Amygdala (tissue), 56 donors: ENCODE data around the gene DNAL1.

Experiments used
- DNase-seq, 56 donors: peaks; one replicate each; lab custom pipeline; 2025; lab: John Stamatoyannopoulos, UW

DNAL1 gene

GRCh38 chr14:73721101-73721821 lies 76.5 kb downstream of the DNAL1 start:
- no peak for DNase-seq

GRCh38 chr14:73722581-73722980 lies 77.8 kb downstream of the DNAL1 start:
- no peak for DNase-seq

DNA sequence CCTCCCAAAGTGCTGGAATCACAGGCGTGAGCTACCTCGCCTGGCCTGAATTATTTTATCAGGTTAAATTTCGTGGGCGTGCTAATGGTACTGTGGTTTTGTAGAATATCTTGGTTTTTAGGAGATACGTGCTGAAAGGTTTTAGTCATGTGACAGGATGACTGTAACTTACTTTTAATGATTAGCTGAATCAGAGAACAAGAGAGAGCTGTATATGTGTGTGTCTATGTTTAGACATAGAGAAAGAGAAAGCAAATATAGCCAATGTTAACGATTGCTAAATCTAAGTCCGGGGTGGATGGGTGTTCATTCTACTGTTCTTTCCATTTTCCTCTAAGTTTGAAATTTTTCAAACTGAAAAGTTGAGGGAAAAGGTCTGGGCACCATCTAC lies 78.6 kb downstream of the DNAL1 start:
- no peak for DNase-seq

DNA sequence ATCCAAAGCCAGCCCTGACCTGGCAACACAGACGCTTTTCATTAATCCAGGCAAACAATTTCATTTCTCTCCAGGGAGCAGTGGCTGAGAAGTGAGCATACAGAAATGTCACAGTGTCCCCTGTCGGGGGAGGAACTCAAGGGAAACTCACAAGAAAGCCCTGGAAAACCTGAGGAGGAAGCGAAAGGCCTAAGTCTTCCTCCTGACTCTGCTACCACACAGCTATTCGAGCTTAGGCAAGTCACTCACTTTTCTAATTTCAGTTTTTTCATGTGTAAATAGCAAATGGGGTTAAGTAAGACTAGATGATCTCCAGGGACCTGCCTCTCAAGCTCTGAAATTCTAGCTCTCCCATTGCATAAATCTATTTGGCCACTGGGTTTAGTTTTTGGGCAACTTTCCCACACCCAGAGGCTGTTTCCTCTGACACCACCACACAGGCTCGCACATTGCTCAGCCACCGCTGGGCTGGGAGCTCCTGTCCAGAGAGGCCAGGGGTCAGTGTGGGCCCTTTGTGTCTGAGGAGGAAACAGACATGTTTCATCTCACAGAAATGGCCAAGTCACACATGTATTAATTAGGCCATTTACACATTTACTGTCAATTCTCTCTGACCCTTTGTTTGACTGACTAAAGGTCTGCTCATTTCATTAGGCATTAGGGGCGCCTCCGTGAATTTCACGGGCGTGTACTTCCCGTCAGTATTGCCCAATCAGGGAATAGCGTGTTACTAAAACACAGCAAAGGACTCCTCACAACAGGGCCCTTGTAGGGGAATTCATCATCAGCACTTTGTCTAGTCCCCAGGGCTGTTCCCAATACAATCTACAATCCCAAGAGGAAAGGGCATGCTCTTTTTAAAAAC lies 79.2 kb downstream of the DNAL1 start:
- peak in 3 of 56 donors; percentile 21 to 52 (median 36) for DNase-seq

DNA sequence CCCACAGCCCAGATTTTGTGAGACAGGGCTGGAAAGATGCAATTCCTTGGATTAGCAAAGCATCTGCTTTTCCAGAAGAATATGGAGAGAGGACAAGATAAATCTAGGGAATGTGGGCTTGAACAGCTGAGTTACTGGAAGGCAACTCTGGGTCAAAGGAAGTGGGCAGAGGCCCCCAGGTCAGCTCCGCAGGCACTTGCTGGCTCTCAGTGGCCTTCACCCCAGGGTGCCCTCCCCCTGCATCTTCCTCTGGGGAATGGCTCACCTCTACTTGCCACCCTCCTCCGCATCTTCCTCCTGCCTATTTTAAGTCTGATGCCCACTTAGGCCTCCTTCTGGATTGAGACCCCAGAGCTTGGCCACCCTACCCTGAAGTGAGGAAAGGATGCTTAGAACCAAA lies 79.9 kb downstream of the DNAL1 start:
- DNase-seq = no peak

GRCh38 chr14:73725116-73726024 lies 80.6 kb downstream of the DNAL1 start:
- no peak for DNase-seq

DNA sequence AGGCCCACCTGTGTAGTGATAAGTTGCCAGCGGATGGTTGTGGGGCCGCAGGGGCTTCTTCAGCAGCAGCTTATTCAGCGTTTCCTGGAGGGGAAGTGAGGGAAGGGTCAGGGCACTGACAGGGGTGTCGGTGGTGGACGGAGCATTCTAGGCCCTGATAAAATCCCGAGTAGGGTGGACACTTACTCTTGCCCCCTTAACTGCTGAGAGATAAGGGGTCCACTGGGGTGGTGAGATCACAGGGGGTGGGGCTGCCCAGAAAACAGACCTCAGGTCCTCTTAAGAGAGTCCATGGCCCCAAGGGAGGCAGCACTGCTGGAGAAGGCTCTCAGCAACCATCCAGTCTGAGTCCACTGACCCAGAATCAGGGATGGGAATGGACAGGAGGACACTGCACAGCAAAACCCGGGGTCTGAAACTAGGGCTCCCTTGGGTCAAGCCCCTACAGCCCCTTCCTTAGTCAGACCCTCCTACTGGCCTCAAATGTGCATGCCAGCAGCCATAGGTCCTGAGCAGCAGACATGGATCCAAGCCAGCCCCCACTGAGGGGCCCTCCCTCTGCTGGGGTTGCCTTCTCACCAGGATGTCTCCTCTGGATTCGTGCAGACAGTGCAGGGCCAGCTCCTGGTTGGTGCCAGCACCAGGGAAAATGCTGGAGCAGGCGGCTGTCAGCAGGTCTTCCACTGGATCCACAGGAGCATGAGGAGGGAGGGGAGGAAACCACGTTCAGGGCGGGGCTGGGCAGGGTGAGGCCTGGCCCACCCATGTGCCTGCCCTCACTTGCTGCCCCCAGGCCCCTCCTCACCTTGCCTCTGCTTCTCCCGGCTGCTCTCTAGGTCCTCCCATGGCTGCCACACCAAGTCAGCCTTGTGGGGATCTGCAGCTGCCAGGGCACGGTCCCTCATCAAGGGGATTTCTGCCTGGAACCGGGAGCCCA lies 81.5 kb downstream of the DNAL1 start:
- no peak for DNase-seq

- DNase-seq = no peak
These were observed 82.4 kb downstream of the DNAL1 start for GRCh38 chr14:73727166-73727565.

GRCh38 chr14:73728717-73729330 lies 84.0 kb downstream of the DNAL1 start:
- DNase-seq = peak in 49 of 56 donors; percentile 10 to 89 (median 63)

DNA sequence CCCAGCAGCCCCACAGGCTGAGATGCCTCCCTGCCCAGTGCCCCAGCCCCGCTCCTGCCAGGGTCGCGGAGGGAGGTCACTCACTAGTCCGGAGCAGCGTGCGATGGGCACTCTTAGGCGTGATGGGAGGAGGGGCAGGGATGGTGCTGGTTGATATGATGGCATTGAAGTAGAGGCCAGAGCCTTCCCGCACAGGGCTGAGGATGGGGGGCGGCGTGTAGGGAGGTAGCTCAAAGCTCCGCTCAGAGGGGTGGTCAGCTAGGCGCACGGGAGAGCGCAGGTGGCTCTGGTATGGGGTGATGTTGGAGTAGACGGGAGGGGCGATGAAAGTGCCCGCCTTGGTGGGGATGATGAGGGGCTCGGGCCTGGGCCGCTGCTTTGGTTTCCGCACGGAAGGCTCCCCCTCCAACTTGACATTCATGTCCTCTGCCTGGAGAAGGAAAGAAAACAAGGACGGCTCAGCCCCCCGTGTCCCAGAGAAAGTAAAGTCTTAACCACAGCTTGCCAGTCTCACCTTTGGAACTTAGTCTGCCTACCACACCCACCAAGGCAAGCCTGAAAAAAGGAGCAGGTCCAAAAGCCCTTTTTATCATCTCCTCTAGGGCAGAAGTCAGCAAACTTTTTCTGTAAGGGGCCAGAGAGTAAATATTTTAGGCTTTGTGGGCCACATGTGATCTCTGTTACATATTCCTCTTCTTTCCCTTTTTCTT lies 84.9 kb downstream of the DNAL1 start:
- DNase-seq = no peak

- DNase-seq = no peak
These were observed 86.3 kb downstream of the DNAL1 start for GRCh38 chr14:73731111-73731510.

DNA sequence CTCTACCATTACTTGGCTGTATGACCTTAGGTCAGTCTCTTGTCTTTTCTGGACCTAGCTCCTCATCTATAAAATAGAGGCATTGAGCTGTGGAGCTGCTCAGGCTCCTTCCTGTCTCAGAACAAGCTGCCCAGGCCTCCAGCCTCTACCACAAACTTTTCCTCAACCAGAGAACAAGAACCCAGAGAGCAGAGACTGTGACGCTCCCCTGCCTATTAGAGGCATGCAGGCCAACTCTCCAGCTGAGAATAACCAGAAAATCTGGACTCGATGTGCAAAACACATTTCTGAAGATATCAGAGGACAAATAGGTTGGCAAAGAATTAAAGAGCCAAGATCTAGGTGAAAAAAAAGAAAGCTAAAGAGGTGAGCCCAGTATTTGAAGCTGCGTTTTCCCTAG lies 87.2 kb downstream of the DNAL1 start:
- no peak for DNase-seq

- no peak for DNase-seq
These were observed 92.1 kb downstream of the DNAL1 start for GRCh38 chr14:73736842-73737241.

- DNase-seq = no peak
These were observed 93.9 kb downstream of the DNAL1 start for GRCh38 chr14:73738518-73739173.

- DNase-seq = no peak
These were observed 94.5 kb downstream of the DNAL1 start for GRCh38 chr14:73739174-73739898.

- DNase-seq = no peak
These were observed 95.3 kb downstream of the DNAL1 start for GRCh38 chr14:73739899-73740617.
